AG10803 (cell line): ENCODE data around the gene STK24.

Source experiments
- DNase-seq: peaks from one replicate; pipeline ENCODE4 v3.0.0; 2010; ENCODE audit warnings: low read depth
- H3K4me3 ChIP-seq: 2 replicates; pipeline ENCODE4 v1.5.1; 2011; ENCODE audit warnings: mild to moderate bottlenecking, low read length, control low read depth
- CTCF ChIP-seq: conservative IDR thresholded peaks from 2 replicates; pipeline ENCODE4 v1.5.1; 2011; ENCODE audit warnings: mild to moderate bottlenecking, low read length, control low read depth, inconsistent platforms

The STK24 gene

GRCh38 chr13:98549006-98549727 lies 27.7 kb downstream of the STK24 start:
- TF ChIP-seq CTCF: no peak
- DNase-seq: peak; percentile 95

GRCh38 chr13:98548230-98548629 lies 28.7 kb downstream of the STK24 start:
- no peak for DNase-seq
- no peak for TF ChIP-seq CTCF
- no peak overlapping the region for H3K4me3 ChIP-seq

More at GRCh38 chr13:98549006-98549727, 27.7 kb downstream of the STK24 start:
- H3K4me3 ChIP-seq: no peak overlapping the region

GRCh38 chr13:98547455-98547854 lies 29.5 kb downstream of the STK24 start:
- no peak overlapping the region for H3K4me3 ChIP-seq
- DNase-seq: no peak
- no peak for TF ChIP-seq CTCF

- H3K4me3 ChIP-seq: no peak overlapping the region
- no peak for TF ChIP-seq CTCF
- no peak for DNase-seq
Observed at GRCh38 chr13:98546402-98546801, 30.5 kb downstream of the STK24 start.

GRCh38 chr13:98544104-98544710 lies 32.7 kb downstream of the STK24 start:
- no peak for DNase-seq
- TF ChIP-seq CTCF: no peak
- no peak overlapping the region for H3K4me3 ChIP-seq

- TF ChIP-seq CTCF: no peak
- no peak for DNase-seq
- H3K4me3 ChIP-seq: no peak overlapping the region
Observed at GRCh38 chr13:98543378-98544103, 33.4 kb downstream of the STK24 start.
